ENCODE measurements around the gene MTHFD1. TPM values are rescaled to one million over a fixed set of nuclear protein-coding genes. Genes with fewer than 3 reads are reported as not detected.
"Not testable (repeated sequence)": the region's sequence is repeated elsewhere in the genome, so short reads cannot be mapped to it uniquely, and the experiment has no call there.

Gene MTHFD1
- total RNA-seq, 4 donors from 2014 or later = 27.6 to 66.0 (median 53.8) TPM

GRCh38 chr14:64349741-64350490 is 38.2 kb upstream of the MTHFD1 start:
- TF ChIP-seq CTCF (IDR thresholded peaks at IDR 0.05) (no peak), POLR2A (IDR thresholded peaks at IDR 0.05) (no peak)
- no peak overlapping the region for H3K27ac ChIP-seq
- no peaks in the 10 kb centered on the region for H3K36me3 ChIP-seq
- H3K4me3 ChIP-seq = no peak overlapping the region
- intact Hi-C loops (cut with DNase I) = no loop called here
- no peaks in the 10 kb centered on the region for H3K4me1 ChIP-seq
- WGBS, 2 donors = 72 to 83% methylated on average over 6 of the region's 6 CpGs
- no peaks in the 10 kb centered on the region for H3K27me3 ChIP-seq
- no peak for DNase-seq
- no peaks in the 10 kb centered on the region for H3K9me3 ChIP-seq

GRCh38 chr14:64363265-64363846 is 24.8 kb upstream of the MTHFD1 start:
- no peak for TF ChIP-seq POLR2A (IDR thresholded peaks at IDR 0.05)
- TF ChIP-seq CTCF (IDR thresholded peaks at IDR 0.05) = no peak
- WGBS, 2 donors = 80 to 87% methylated on average over 2 to 3 of the region's 3 CpGs
- DNase-seq = no peak
- H3K36me3 ChIP-seq = no peaks in the 10 kb centered on the region
- H3K27ac ChIP-seq = no peak overlapping the region
- H3K9me3 ChIP-seq = no peaks in the 10 kb centered on the region
- intact Hi-C loops (cut with DNase I) = no loop called here
- H3K27me3 ChIP-seq = no peaks in the 10 kb centered on the region
- no peaks in the 10 kb centered on the region for H3K4me1 ChIP-seq
- no peak overlapping the region for H3K4me3 ChIP-seq

- intact Hi-C loops (cut with DNase I) = no loop called here
- TF ChIP-seq POLR2A (IDR thresholded peaks at IDR 0.05) (no peak), CTCF (IDR thresholded peaks at IDR 0.05) (no peak)
- no peak for DNase-seq
- Histone ChIP-seq H3K36me3 (no peaks in the 10 kb centered on the region), H3K27me3 (no peaks in the 10 kb centered on the region), H3K27ac (no peak overlapping the region), H3K9me3 (no peaks in the 10 kb centered on the region), H3K4me3 (no peak overlapping the region), H3K4me1 (no peaks in the 10 kb centered on the region)
- 74 to 83% methylated on average over 3 of the region's 3 CpGs for WGBS, 2 donors
These were observed 23.2 kb upstream of the MTHFD1 start for GRCh38 chr14:64364907-64365306.

GRCh38 chr14:64365358-64365889 is 22.7 kb upstream of the MTHFD1 start:
- H3K27ac ChIP-seq; H3K4me3 ChIP-seq; H3K4me1 ChIP-seq; H3K9me3 ChIP-seq; H3K27me3 ChIP-seq; H3K36me3 ChIP-seq; DNase-seq; intact Hi-C loops (cut with DNase I): not testable (repeated sequence)
- WGBS, 2 donors = 91% methylated on average over 9 of the region's 9 CpGs

- intact Hi-C loops (cut with DNase I) = no loop called here
- no peak for DNase-seq
- Histone ChIP-seq H3K36me3 (no peaks in the 10 kb centered on the region), H3K4me3 (no peak overlapping the region), H3K27ac (no peak overlapping the region), H3K9me3 (no peaks in the 10 kb centered on the region), H3K27me3 (no peaks in the 10 kb centered on the region), H3K4me1 (no peaks in the 10 kb centered on the region)
- 86 to 94% methylated on average over 2 of the region's 2 CpGs for WGBS, 2 donors
- no peak for TF ChIP-seq CTCF (IDR thresholded peaks at IDR 0.05)
These were observed 19.0 kb upstream of the MTHFD1 start for GRCh38 chr14:64369201-64369600.
